Measurements from ENCODE around the gene MAP4K5.
A peak's percentile ranks its signal among the peaks of the same experiment; 100 is the strongest.
"Not testable (repeated sequence)": the region's sequence is repeated elsewhere in the genome, so short reads cannot be mapped to it uniquely, and the experiment has no call there.

Gene MAP4K5

GRCh38 chr14:50545618-50546017 is 13.2 kb upstream of the MAP4K5 start:
- peaks cover 6% of the 10 kb centered on the region for H3K27me3 Mint-ChIP-seq (ENCODE audit: low read depth, poor library complexity)
- H3K4me1 Mint-ChIP-seq: no peaks in the 10 kb centered on the region
- no peaks in the 10 kb centered on the region for H3K9me3 Mint-ChIP-seq
- TF ChIP-seq, protein P1, sequence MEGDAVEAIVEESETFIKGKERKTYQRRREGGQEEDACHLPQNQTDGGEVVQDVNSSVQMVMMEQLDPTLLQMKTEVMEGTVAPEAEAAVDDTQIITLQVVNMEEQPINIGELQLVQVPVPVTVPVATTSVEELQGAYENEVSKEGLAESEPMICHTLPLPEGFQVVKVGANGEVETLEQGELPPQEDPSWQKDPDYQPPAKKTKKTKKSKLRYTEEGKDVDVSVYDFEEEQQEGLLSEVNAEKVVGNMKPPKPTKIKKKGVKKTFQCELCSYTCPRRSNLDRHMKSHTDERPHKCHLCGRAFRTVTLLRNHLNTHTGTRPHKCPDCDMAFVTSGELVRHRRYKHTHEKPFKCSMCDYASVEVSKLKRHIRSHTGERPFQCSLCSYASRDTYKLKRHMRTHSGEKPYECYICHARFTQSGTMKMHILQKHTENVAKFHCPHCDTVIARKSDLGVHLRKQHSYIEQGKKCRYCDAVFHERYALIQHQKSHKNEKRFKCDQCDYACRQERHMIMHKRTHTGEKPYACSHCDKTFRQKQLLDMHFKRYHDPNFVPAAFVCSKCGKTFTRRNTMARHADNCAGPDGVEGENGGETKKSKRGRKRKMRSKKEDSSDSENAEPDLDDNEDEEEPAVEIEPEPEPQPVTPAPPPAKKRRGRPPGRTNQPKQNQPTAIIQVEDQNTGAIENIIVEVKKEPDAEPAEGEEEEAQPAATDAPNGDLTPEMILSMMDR (IDR thresholded peaks at IDR 0.05): no peak
- no peak overlapping the region for H3K27ac Mint-ChIP-seq
- no peak overlapping the region for H3K4me3 Mint-ChIP-seq
- H3K36me3 Mint-ChIP-seq (ENCODE audit: low read depth): no peaks in the 10 kb centered on the region
- no peak for DNase-seq

DNA sequence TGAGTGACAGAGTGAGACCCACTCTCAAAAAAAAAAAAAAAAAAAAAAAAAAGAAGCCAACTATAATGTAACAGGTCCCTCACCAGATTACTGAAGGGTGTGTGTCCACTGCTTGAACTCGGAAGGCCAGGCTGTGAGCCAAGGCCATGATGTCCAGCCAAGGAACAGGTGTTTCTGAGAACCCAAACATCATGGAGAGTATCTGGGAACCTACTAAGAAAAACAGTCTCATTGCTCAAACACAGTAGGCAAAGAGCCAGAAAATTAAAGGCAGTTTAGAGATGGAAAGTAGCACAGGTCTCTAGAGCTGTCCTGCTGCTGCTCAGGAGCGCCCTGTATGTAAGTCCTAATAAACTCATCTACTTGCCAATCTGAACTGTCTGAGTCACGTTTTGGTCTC is 12.5 kb upstream of the MAP4K5 start:
- Mint-ChIP-seq H3K9me3 (no peaks in the 10 kb centered on the region), H3K27me3 (ENCODE audit: low read depth, poor library complexity) (peaks cover 6% of the 10 kb centered on the region), H3K36me3 (ENCODE audit: low read depth) (no peaks in the 10 kb centered on the region)

DNA sequence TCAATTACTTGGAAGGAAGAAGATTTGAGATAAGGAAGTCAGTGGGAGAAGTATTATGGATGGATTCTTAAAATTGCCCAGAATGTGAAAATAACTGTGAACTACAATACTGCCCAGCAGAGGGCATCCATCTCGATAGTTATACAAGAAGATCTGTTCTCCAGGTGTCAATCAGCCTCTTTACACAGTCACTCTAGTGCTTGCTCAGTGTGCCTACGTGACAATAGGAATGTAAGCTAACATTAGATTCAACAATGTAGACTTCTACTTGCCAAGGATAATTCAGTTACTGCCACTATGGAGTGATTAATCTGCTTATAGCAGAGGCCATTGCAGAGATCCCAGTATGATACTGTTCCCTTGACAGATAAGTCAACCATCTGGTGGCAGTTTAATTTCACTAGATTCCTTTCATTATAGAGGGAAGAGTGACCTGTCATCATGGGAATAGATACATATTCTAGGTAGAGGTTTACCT is 10.6 kb upstream of the MAP4K5 start:
- no peaks in the 10 kb centered on the region for H3K4me1 Mint-ChIP-seq
- peaks cover 4% of the 10 kb centered on the region for H3K36me3 Mint-ChIP-seq (ENCODE audit: low read depth)
- peaks cover 6% of the 10 kb centered on the region for H3K9me3 Mint-ChIP-seq
- H3K27ac Mint-ChIP-seq: no peak overlapping the region
- H3K27me3 Mint-ChIP-seq (ENCODE audit: low read depth, poor library complexity): peaks cover 6% of the 10 kb centered on the region
- peak; percentile 16 for DNase-seq
- H3K4me3 Mint-ChIP-seq: no peak overlapping the region
- TF ChIP-seq, protein P1 (IDR thresholded peaks at IDR 0.05): peak; percentile 49

More for the DNA sequence above, 12.5 kb upstream of the MAP4K5 start:
- no peak for DNase-seq
- Mint-ChIP-seq H3K4me3 (no peak overlapping the region), H3K4me1 (no peaks in the 10 kb centered on the region), H3K27ac (no peak overlapping the region)
- TF ChIP-seq, protein P1 (IDR thresholded peaks at IDR 0.05): no peak

DNA sequence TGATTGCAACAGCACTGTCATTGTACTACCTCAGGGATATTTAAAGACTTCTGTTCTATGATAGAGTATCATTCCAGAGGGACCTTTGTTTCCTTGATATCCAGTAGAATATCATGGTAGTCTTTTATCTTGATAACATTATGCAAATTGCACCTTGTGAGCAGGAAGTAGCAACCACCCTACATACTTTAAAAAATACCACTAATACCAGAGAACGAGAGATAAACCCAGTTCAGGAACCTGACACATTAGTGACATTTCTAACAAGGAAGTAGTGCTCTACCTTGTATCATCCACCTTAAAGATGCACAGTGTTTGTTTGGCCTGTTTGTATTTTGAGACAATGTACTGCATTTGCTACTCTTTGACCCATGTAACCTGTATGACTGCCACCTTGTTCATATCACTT is 8.8 kb upstream of the MAP4K5 start:
- H3K36me3 Mint-ChIP-seq (ENCODE audit: low read depth): peaks cover 19% of the 10 kb centered on the region
- peaks cover 24% of the 10 kb centered on the region for H3K9me3 Mint-ChIP-seq
- H3K4me1 Mint-ChIP-seq: no peaks in the 10 kb centered on the region
- DNase-seq: no peak
- H3K27me3 Mint-ChIP-seq (ENCODE audit: low read depth, poor library complexity): peaks cover 6% of the 10 kb centered on the region
- no peak overlapping the region for H3K4me3 Mint-ChIP-seq
- no peak overlapping the region for H3K27ac Mint-ChIP-seq
- TF ChIP-seq, protein P1 (IDR thresholded peaks at IDR 0.05): no peak

GRCh38 chr14:50539051-50539450 is 6.7 kb upstream of the MAP4K5 start:
- Mint-ChIP-seq H3K4me1 (no peaks in the 10 kb centered on the region), H3K27me3 (ENCODE audit: low read depth, poor library complexity) (peaks cover 2% of the 10 kb centered on the region), H3K36me3 (ENCODE audit: low read depth) (peaks cover 20% of the 10 kb centered on the region), H3K9me3 (peaks cover 27% of the 10 kb centered on the region), H3K4me3 (no peak overlapping the region), H3K27ac (no peak overlapping the region)
- no peak for DNase-seq
- TF ChIP-seq, protein P1 (IDR thresholded peaks at IDR 0.05): no peak

- not testable (repeated sequence) for H3K4me3 Mint-ChIP-seq; H3K27ac Mint-ChIP-seq; H3K4me1 Mint-ChIP-seq; H3K27me3 Mint-ChIP-seq (ENCODE audit: low read depth, poor library complexity); DNase-seq
- H3K36me3 Mint-ChIP-seq (ENCODE audit: low read depth): peaks cover 20% of the 10 kb centered on the region
- H3K9me3 Mint-ChIP-seq: peaks cover 27% of the 10 kb centered on the region
These were observed 5.7 kb upstream of the MAP4K5 start for GRCh38 chr14:50538034-50538433.

All from nephron progenitor cell (in vitro differentiated cells).